Heart left ventricle (tissue), 16 donors: Measurements from ENCODE around the gene FADS2. TPM values are rescaled to one million over a fixed set of nuclear protein-coding genes. Genes with fewer than 3 reads are reported as not detected.

Experiments used
- ATAC-seq, 4 donors: fragments of 200-7000 bp; cut with Tn5 transposase; one replicate each; pipeline ENCODE4 v1.9.1; 2020 to 2022; ENCODE audit warnings: moderate library complexity in 4 of 4, mild to moderate bottlenecking in 3 of 4, moderate number of reproducible peaks in 1 of 4
- DNase-seq, 5 donors: peaks; one replicate each; pipeline ENCODE4 v3.0.0-alpha.2; 2020
- H3K27ac ChIP-seq, 12 donors: fragments of 200-600 bp; sonication (generic) in 4 of 12; one replicate each; pipeline versions ENCODE4 v1.5.0 to v1.8.0; 2016 to 2022; ENCODE audit warnings: mild to moderate bottlenecking in 2 of 12
- H3K27me3 ChIP-seq, 9 donors: fragments of 200-600 bp; sonication (generic) in 2 of 9; one replicate each; pipeline versions ENCODE4 v1.5.1 to v1.8.0; 2016 to 2022; ENCODE audit warnings: mild to moderate bottlenecking in 3 of 9
- H3K36me3 ChIP-seq, 9 donors: fragments of 200-600 bp; sonication (generic) in 2 of 9; one replicate each; pipeline versions ENCODE4 v1.5.0 to v1.8.0; 2018 to 2022; ENCODE audit warnings: mild to moderate bottlenecking in 2 of 9
- H3K4me1 ChIP-seq, 12 donors: fragments of 200-600 bp; sonication (generic) in 4 of 12; one replicate each; pipeline versions ENCODE4 v1.5.0 to v1.8.0; 2016 to 2022; ENCODE audit warnings: mild to moderate bottlenecking in 3 of 12
- H3K4me3 ChIP-seq, 12 donors: fragments of 200-600 bp; sonication (generic) in 4 of 12; one replicate each; pipeline versions ENCODE4 v1.5.0 to v1.8.0; 2017 to 2022; ENCODE audit warnings: mild to moderate bottlenecking in 9 of 12, moderate library complexity in 4 of 12
- H3K9me3 ChIP-seq, 12 donors: fragments of 200-600 bp; sonication (generic) in 4 of 12; one replicate each; pipeline versions ENCODE4 v1.5.0 to v1.8.0; 2016 to 2022; ENCODE audit warnings: mild to moderate bottlenecking in 1 of 12
- CTCF ChIP-seq, 12 donors: fragments of 200-600 bp; sonication (generic) in 4 of 12; IDR thresholded peaks; one replicate each; pipeline versions ENCODE4 v1.5.0 to v1.8.0; 2018 to 2022; ENCODE audit warnings: antibody characterized with exemption in 12 of 12, mild to moderate bottlenecking in 5 of 12
- POLR2A ChIP-seq, 2 donors: fragments of 450-650 bp; IDR thresholded peaks; one replicate each; pipeline ENCODE4 v1.6.1; 2017; ENCODE audit warnings: antibody characterized with exemption in 2 of 2, mild to moderate bottlenecking in 2 of 2, moderate library complexity in 2 of 2
- WGBS, 4 donors: extraction: QIAGEN DNeasy Blood & Tissue Kit in 2 of 4; methylation state at CpG; one replicate each; pipeline versions ENCODE4 v1.1.5 to v1.1.7; 2013 to 2018; 5-methylcytosine and 5-hydroxymethylcytosine counted together
- intact Hi-C, 10 donors: fragments of 100-400 bp; cut with DNase I; formaldehyde crosslinking; loops; one replicate each; pipeline versions ENCODE4 v1.11.1 to v1.14.2; 2022
- polyA plus RNA-seq, 2 donors: library from polyadenylated mRNA; stranded (reverse); fragments of 200-250 nt; gene quantifications; one replicate each; pipeline ENCODE4 v1.2.3, GENCODE V29; 2013
- total RNA-seq, 9 donors: library from RNA; depleted of rRNA in 2 of 9; stranded (reverse); fragments of >200 nt in 2 of 9; fragmentation: NEBNext Ultra II Directional in 3 of 9; extraction: Animal tissue kit (Norgen Biotek cat#: 25700) in 3 of 9; gene quantifications; one replicate each; pipeline versions ENCODE4 v1.1.0 to v1.2.4, GENCODE V29; 2016 to 2023
- donor health status: ischemic (EF 13 %, LVEDD 7.1; RV severe dilation, severe dysfunction).
- donor health status: healthy with polysubstance abuse.
- donor health status: DM: no; HTN: yes; CAD: no.
- donor health status: DM: no; HTN: no; CAD: no.
- donor health status: ischemic (EF 25% LVEDD 6.9; RV normal size, moderate dysfunction).
- donor health status: ischemic (EF 25% LVEDD 5.7; RV mildly dilated, moderate dysfunction).
- donor health status: healthy.
- donor health status: DM: yes; HTN: yes; CAD: no.
- donor health status: ischemic (EF 35%, LVEDD 5.7; RV mildly dilated, moderate dysfunction).
- donor health status: nonischemic (EF 11% LVEDD 7.7; RV severe dilation, severe dysfunction).
- donor health status: DM: yes; HTN: yes; CAD: no.
- donor health status: PGD.
- donor health status: ischemic (EF 29% LVEDD 5.4; RV normal size, mild dysfunction).
- donor health status: nonischemic (EF 23%, LVEDD 6.1; RV moderate dilation, normal function).

The FADS2 gene
- total and polyA plus RNA-seq, 11 donors = 2.6 to 43.6 (median 19.2) TPM

- TF ChIP-seq POLR2A (IDR thresholded peaks at IDR 0.05) (no peak), CTCF (IDR thresholded peaks at IDR 0.05) (no peak)
- Histone ChIP-seq H3K36me3 (peaks cover 0 to 18% (median 9%) of the 10 kb centered on the region in 9 donors), H3K27ac (peak overlapping the region in 4 of 12 donors; percentile 39 to 69 (median 58)), H3K4me3 (no peak overlapping the region), H3K4me1 (peaks cover 2 to 46% (median 20%) of the 10 kb centered on the region in 12 donors), H3K27me3 (no peaks in the 10 kb centered on the region), H3K9me3 (no peaks in the 10 kb centered on the region)
- DNase-seq (no peak), ATAC-seq (no peak)
- 63 to 81% (median 74%) methylated on average over 15 to 21 of the region's 21 CpGs for WGBS, 4 donors
- intact Hi-C loops = loop anchor here in 7 of 10 donors (2.0 to 10.0 kb wide), 8 partner anchors 27 to 213 kb away; partner anchors contain the start of gene FADS1 (in 2 of the 7)
Measured at GRCh38 chr11:61869708-61870451, 41.8 kb downstream of the FADS2 start.

- WGBS, 4 donors = 39 to 59% (median 42%) methylated on average over 10 of the region's 10 CpGs
- intact Hi-C loops = loop anchor here in 9 of 10 donors (1.0 to 10.0 kb wide), 11 partner anchors 26 to 212 kb away; partner anchors contain the start of gene FADS1 (in 2 of the 9)
- TF ChIP-seq POLR2A (IDR thresholded peaks at IDR 0.05) (no peak), CTCF (IDR thresholded peaks at IDR 0.05) (no peak)
- Histone ChIP-seq H3K4me3 (peak overlapping the region in 2 of 12 donors; percentile 41), H3K27ac (peak overlapping the region in 9 of 12 donors; percentile 1 to 82 (median 56)), H3K4me1 (peaks cover 2 to 48% (median 20%) of the 10 kb centered on the region in 12 donors), H3K36me3 (peaks cover 0 to 16% (median 7%) of the 10 kb centered on the region in 9 donors), H3K27me3 (no peaks in the 10 kb centered on the region), H3K9me3 (no peaks in the 10 kb centered on the region)
- ATAC-seq (no peak), DNase-seq (no peak)
Measured at GRCh38 chr11:61870541-61871031, 42.5 kb downstream of the FADS2 start.

- peaks cover 2 to 48% (median 20%) of the 10 kb centered on the region in 12 donors for H3K4me1 ChIP-seq
Measured at GRCh38 chr11:61871158-61871597, 43.1 kb downstream of the FADS2 start.

More at GRCh38 chr11:61871158-61871597, 43.1 kb downstream of the FADS2 start:
- ATAC-seq (peak; percentile 79 to 90 (median 84)), DNase-seq (peak; percentile 80 to 92 (median 88))
- peak overlapping the region in 9 of 12 donors; percentile 1 to 82 (median 56) for H3K27ac ChIP-seq
- no peaks in the 10 kb centered on the region for H3K9me3 ChIP-seq
- WGBS, 4 donors = 2 to 10% (median 3%) methylated on average over 3 to 24 of the region's 24 CpGs
- H3K36me3 ChIP-seq = peaks cover 0 to 19% (median 10%) of the 10 kb centered on the region in 9 donors
- intact Hi-C loops = loop anchor here in 9 of 10 donors (1.0 to 10.0 kb wide), 11 partner anchors 26 to 212 kb away; partner anchors contain the start of gene FADS1 (in 2 of the 9)
- no peaks in the 10 kb centered on the region for H3K27me3 ChIP-seq
- TF ChIP-seq CTCF (IDR thresholded peaks at IDR 0.05) (peak; percentile 88 to 98 (median 94)), POLR2A (IDR thresholded peaks at IDR 0.05) (peak in 1 of 2 donors; percentile 13)
- peak overlapping the region in 7 of 12 donors; percentile 11 to 41 (median 20) for H3K4me3 ChIP-seq
